Fibroblast of the aortic adventitia (primary cell): Measurements from ENCODE around the gene ART4. TPM values are rescaled to one million over a fixed set of nuclear protein-coding genes. Genes with fewer than 3 reads are reported as not detected.

Experiments
- DNase-seq: peaks from one replicate; pipeline ENCODE4 v3.0.0-alpha.2; 2010; ENCODE audit warnings: low read depth
- H3K4me3 ChIP-seq: 2 replicates; pipeline ENCODE4 v1.5.1; 2011; ENCODE audit warnings: low read depth, mild to moderate bottlenecking, control low read depth, low read length, moderate library complexity
- CTCF ChIP-seq: IDR thresholded peaks from 2 replicates; pipeline ENCODE4 v1.5.1; 2011; ENCODE audit warnings: mild to moderate bottlenecking, low read length, control low read depth, inconsistent platforms; ENCODE audit not compliant: insufficient read depth
- total RNA-seq: library from RNA; depleted of rRNA; stranded (reverse); fragments of >200 nt; gene quantifications from 2 replicates; pipeline ENCODE4 v1.2.3, GENCODE V29; 2012; ENCODE audit warnings: low replicate concordance

Gene ART4
- total RNA-seq, 1 donor: 0.36 TPM

DNA sequence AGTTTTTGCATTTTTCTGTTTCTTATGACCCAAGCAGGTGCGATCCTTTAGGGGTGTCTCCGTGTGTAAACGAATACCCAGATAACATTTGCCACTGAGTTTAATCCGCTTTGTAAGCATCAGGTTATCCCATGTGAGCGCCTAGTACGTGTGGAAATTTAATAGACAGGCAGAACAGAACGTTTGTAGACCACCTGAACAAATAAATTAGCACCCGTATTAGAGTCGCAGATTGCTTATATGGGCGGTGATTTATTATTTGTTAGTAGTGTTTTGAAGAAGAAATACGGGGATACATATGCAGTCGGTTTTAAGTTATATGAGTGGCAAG lies 39.5 kb downstream of the ART4 start:
- DNase-seq: no peak
- H3K4me3 ChIP-seq: peak overlapping the region; percentile 81
- TF ChIP-seq CTCF: no peak

GRCh38 chr12:14803011-14803829 lies 40.1 kb downstream of the ART4 start, which contains the start of the genes C12orf60 and WBP11:
C12orf60 (plus strand) TSS chr12:14803670; CDS start chr12:14822936, 19,266 bp downstream.
WBP11 (minus strand) TSS chr12:14803478; CDS start chr12:14801383, 2,095 bp downstream.
- peak within 1 kb of the TSS; percentile 97 for H3K4me3 ChIP-seq
- no peak for TF ChIP-seq CTCF

GRCh38 chr12:14802721-14803010 lies 40.7 kb downstream of the ART4 start:
- no peak for DNase-seq
- TF ChIP-seq CTCF: no peak
- H3K4me3 ChIP-seq: peak overlapping the region; percentile 97

More at GRCh38 chr12:14803011-14803829, 40.1 kb downstream of the ART4 start, which contains the start of the genes C12orf60 and WBP11:
- DNase-seq: peak; percentile 99

DNA sequence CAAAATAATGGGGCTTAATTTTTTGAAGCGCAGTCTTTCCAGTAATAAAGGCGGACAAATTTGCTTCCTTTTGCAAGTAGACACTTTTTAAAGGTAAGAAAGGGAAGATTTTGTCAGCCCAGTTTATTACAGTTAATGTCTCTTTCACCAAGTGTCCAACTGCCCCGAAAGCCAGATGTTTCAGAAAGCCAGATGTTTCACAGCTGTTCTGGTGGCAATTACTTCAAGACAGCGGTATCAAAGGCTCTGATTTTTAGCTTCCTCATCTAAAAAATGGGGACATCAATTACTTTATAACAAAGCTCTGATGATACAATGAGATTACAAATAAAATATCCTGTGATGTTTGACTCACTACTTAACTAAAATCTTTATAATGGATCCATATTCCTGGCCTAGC lies 41.1 kb downstream of the ART4 start:
- no peak for TF ChIP-seq CTCF
- peak overlapping the region; percentile 97 for H3K4me3 ChIP-seq
- DNase-seq: no peak

- no peak for TF ChIP-seq CTCF
- no peak overlapping the region for H3K4me3 ChIP-seq
- peak; percentile 90 for DNase-seq
Measured at GRCh38 chr12:14795028-14795448, 48.3 kb downstream of the ART4 start.

DNA sequence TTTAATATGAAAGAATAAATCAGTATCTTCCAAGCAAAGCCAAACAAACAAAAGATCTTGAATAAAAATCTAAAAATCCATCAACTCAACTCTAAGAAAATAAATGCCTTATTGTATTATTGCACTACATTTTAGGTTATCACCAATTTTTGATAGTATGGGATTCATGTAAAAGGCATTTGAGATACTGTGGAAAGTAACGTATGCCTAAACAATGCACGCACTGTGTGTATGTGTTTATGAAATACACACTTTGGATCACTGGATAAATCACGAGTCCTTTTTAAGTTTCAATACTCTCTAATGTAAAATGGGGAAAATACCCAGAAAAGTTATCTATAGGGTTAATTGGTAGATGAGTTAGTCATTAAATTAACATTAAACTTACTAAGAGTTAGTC lies 57.8 kb downstream of the ART4 start:
- TF ChIP-seq CTCF: no peak
- H3K4me3 ChIP-seq: no peak overlapping the region
- no peak for DNase-seq
